Cardiac fibroblast (primary cell): ENCODE data around the gene UST.
"Not testable (repeated sequence)": the region's sequence is repeated elsewhere in the genome, so short reads cannot be mapped to it uniquely, and the experiment has no call there.

Experiments
- DNase-seq, 2 donors: peaks; one replicate each; pipeline versions ENCODE4 v3.0.0 to v3.0.0-alpha.2; 2010; ENCODE audit warnings: low read depth in 2 of 2
- H3K4me3 ChIP-seq, 2 donors: replicated peaks in 1 of 2; 1 replicate in 1 of 2; 2 replicates in 1 of 2; pipeline ENCODE4 v1.5.1; 2011; ENCODE audit warnings: low read depth in 2 of 2, low read length in 2 of 2, mild to moderate bottlenecking in 2 of 2, moderate library complexity in 1 of 2
- CTCF ChIP-seq: IDR thresholded peaks from one replicate; pipeline ENCODE4 v1.5.1; 2011; ENCODE audit warnings: low read depth, mild to moderate bottlenecking, low read length, inconsistent platforms

UST gene

DNA sequence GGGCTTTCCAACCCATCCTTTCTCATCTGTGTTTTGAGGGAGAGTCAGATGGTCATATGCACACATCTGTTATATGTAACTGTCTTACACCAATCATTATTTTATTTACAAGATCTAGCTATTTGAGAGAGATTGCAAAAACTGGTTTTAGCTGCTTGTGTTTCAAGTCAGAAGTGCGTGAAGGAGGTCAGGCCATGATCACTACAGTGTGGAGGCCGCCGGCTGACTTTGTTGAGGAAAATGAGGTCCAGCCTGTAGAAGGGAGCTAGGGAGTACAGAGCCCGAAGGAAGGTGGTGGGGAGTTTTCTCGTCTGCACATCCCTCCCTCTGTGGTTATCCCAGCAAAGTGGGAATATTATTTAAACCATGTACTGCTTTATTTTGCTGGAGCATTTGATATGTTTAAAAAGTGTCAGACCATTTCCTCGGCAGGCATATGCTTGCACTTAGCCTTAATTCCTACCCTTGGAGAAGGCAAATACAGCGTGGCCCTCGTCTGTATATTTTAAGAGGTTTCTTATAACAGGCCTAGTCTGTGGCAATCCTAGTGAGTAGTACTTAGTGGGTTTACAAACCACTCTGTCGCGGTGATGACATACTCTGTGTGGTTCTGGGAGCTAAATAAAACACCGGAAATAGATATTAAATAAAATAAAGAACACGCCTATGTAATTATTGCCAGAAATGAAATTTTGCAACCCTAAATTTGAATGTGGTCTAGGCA is 95.6 kb downstream of the UST start:
- no peak for TF ChIP-seq CTCF
- no peak for DNase-seq
- H3K4me3 ChIP-seq, result no peak overlapping the region

GRCh38 chr6:148845464-148845863 is 98.6 kb downstream of the UST start:
- H3K4me3 ChIP-seq, result no peak overlapping the region
- DNase-seq, result no peak
- TF ChIP-seq CTCF, result no peak

DNA sequence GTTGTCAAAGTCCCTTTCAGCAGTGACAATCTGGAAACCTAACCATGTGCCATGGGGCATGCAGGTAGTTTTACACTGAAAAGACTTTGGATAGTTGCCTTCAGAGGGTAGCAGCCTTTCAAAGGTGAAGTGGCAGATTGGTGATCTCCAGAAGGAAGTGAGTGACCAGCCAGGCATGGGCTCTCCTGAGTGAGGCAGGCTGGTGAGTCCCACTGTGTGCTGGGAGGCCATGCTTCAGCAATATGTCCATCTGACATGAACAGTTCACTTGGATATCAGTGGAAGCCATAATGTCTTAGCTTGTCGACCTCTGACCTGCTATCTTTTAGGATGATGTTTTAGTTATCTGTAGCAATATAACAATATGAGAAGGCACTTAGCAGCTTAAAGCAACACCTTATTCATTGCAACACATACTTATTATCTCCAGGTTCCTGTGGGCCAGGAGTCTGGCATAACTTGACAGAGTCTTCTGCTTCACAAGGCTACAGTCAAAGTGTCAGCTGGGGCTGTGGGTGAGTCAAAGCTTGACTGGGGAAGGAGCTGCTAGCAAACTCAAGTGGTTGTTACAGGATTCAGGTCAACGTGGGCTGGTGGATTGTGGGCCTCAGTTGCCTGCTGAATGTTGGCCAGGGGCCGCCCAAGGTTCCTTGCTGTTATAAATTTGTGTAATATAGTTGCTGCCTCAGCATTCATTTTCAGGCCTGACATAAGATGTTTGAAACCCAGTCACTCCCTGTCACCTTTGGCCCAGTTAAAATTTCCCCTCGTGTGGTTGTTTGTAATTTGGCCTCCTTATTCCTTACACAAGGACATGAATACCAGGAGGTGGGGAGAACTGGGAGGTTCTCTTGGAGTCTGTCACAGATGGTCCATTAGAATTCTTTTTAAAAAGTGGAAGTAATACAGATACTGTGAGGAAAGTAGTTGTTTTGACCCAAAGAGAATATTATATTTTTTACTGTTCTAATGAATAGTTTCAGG is 100.2 kb downstream of the UST start:
- TF ChIP-seq CTCF, result no peak
- H3K4me3 ChIP-seq, result no peak overlapping the region
- peak in 1 of 2 donors; percentile 32 for DNase-seq

DNA sequence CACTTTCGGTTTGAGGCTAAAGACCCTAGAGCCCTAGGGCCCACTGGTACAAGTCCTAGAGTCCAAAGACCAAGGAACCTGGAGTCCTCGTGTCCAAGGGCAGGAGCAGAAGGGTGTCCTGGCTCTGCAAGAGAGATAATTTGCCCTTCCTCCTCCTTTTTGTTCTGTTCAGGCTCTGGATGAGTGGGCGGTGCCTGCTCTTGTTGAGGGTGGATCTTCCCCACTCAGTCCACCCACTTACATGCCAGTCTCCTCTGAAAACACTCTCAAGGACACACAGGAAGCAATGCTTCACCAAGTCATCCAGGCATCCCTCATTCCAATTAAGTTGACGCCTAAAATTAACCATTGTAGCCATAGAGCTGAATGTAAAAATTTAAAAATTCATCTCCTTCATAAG is 102.1 kb downstream of the UST start:
- TF ChIP-seq CTCF, result no peak
- H3K4me3 ChIP-seq, result no peak overlapping the region
- no peak for DNase-seq

DNA sequence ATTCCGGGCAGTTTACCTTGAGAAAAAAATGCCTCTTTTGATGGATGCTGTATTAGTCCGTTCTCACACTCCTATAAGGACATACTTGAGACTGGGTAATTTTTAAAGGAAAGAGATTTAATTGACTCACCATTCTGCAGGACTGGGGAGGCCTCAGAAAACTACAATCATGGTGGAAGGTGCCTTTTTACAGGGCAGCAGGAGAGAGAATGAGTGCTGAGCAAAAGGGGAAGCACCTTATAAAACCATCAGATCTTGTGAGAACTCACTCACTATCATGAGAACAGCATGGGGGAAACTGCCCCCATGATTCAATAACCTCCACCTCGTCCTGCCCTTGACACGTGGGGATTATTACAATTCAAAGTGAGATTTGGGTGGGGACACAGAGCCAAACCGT is 102.6 kb downstream of the UST start:
- H3K4me3 ChIP-seq, DNase-seq: not testable (repeated sequence)

DNA sequence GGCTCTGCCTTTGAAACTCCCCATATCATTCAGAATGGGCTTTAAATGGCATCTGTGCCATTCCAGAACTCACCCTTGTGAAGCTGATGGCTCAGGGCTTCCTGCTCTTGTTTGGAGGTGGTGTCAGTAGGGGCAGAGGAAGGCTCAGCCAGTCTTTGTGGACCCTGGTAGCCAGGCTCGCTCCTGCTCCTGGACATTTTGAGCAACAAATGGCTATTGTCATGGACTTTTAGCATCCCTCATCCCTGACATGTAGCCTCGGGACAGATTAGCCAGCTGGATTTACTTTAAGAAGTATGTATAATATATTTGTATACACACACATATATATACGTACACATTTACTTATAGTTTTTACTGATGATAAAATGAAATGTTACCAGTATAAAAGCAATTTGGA is 104.1 kb downstream of the UST start:
- no peak overlapping the region for H3K4me3 ChIP-seq
- no peak for DNase-seq
- no peak for TF ChIP-seq CTCF

DNA sequence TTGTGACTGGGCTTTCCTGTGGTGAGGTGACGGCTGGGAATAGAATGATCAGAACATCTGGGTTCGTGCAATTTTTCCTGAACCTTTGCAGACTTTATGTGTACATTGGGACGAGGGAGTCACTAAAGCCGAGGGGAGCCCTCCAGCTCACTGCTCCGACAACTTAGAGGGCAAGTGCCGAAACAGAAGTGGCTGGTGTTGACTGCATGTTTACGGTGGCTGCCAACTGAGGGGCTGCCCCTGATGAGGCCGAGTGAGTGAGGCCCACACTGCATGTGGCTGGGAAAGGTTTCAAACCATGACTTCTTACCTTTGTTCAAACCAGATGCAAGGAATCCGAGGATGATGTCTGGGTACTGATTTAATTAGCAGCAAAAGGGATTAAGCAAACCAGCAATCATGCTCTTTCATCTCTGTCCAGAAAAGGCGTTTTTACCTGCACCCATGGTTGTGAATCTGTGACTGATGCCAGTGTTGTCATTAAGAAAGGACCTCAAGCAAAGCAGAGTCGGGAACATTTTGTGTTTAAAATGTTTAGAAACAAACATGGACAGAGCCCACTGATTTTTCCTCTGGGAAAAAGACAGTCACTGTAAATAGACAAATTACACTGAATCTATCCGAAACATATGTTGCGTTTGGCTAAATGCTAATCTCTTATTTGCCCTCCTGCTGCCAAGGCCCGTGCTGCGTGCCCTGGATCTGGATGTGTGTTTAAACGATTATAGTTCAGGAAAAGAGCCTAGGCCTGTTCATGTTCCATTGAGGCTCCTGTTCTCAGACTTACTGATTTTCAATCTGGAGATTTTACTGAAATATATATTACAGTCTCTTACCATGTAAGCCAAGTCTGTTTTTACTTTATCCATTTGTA is 105.1 kb downstream of the UST start:
- no peak for DNase-seq
- no peak for TF ChIP-seq CTCF
- H3K4me3 ChIP-seq, result no peak overlapping the region
